H9 (cell line): ENCODE measurements around the gene CYS1. TPM values are rescaled to one million over a fixed set of nuclear protein-coding genes. Genes with fewer than 3 reads are reported as not detected.

ENCODE experiments used
- DNase-seq: peaks from one replicate; pipeline ENCODE4 v3.0.0-alpha.2; 2017
- H2AFZ ChIP-seq: one replicate; pipeline ENCODE4 v1.6.1; 2013; ENCODE audit warnings: mild to moderate bottlenecking, low read length, control low read depth, moderate library complexity
- H2AK5ac ChIP-seq: 2 replicates; pipeline ENCODE4 v1.6.1; 2013; ENCODE audit warnings: low read length, control low read depth, mixed read lengths; ENCODE audit not compliant: insufficient read length
- H2BK120ac ChIP-seq: one replicate; pipeline ENCODE4 v1.6.1; 2013; ENCODE audit warnings: low read depth, mild to moderate bottlenecking, low read length, control low read depth, inconsistent platforms; ENCODE audit not compliant: poor library complexity, severe bottlenecking
- H2BK12ac ChIP-seq: 2 replicates; pipeline ENCODE4 v1.6.1; 2013; ENCODE audit warnings: low read length, control low read depth, mixed read lengths, low read depth; ENCODE audit not compliant: insufficient read length
- H2BK15ac ChIP-seq: 2 replicates; pipeline ENCODE4 v1.6.1; 2013; ENCODE audit warnings: low read depth, low read length, control low read depth
- H2BK20ac ChIP-seq: one replicate; pipeline ENCODE4 v1.6.1; 2013; ENCODE audit warnings: low read depth, mild to moderate bottlenecking, low read length, control low read depth, inconsistent platforms; ENCODE audit not compliant: poor library complexity, severe bottlenecking
- H2BK5ac ChIP-seq: 2 replicates; pipeline ENCODE4 v1.6.1; 2013; ENCODE audit warnings: low read length, control low read depth, mixed read lengths; ENCODE audit not compliant: insufficient read length
- H3K14ac ChIP-seq: 2 replicates; pipeline ENCODE4 v1.6.1; 2013; ENCODE audit warnings: low read length, control low read depth; ENCODE audit not compliant: insufficient read depth
- H3K18ac ChIP-seq: 2 replicates; pipeline ENCODE4 v1.6.1; 2013; ENCODE audit warnings: low read depth, mild to moderate bottlenecking, mixed read lengths, low read length, control low read depth; ENCODE audit not compliant: insufficient read length
- H3K23ac ChIP-seq: 2 replicates; pipeline ENCODE4 v1.6.1; 2013; ENCODE audit warnings: low read length, control low read depth, mixed read lengths, low read depth; ENCODE audit not compliant: insufficient read length
- H3K23me2 ChIP-seq: 2 replicates; pipeline ENCODE4 v1.6.1; 2013; ENCODE audit warnings: low read depth, mild to moderate bottlenecking, mixed read lengths, low read length, control low read depth; ENCODE audit not compliant: insufficient read length, poor library complexity, severe bottlenecking
- H3K27ac ChIP-seq: 2 replicates; pipeline ENCODE4 v1.5.1; 2013; ENCODE audit warnings: low read length, control low read depth, mixed read lengths, low read depth; ENCODE audit not compliant: insufficient read length
- H3K27me3 ChIP-seq: 2 replicates; pipeline ENCODE4 v1.6.1; 2013; ENCODE audit warnings: low read length, control low read depth, inconsistent platforms; ENCODE audit not compliant: insufficient read depth
- H3K4ac ChIP-seq: 2 replicates; pipeline ENCODE4 v1.6.1; 2013; ENCODE audit warnings: low read depth, mild to moderate bottlenecking, control low read depth, inconsistent platforms, low read length, moderate library complexity
- H3K4me1 ChIP-seq: 2 replicates; pipeline ENCODE4 v1.6.1; 2013; ENCODE audit warnings: low read length, control low read depth, inconsistent platforms; ENCODE audit not compliant: insufficient read depth
- H3K4me2 ChIP-seq: 2 replicates; pipeline ENCODE4 v1.6.1; 2013; ENCODE audit warnings: low read length, control low read depth, mixed read lengths; ENCODE audit not compliant: insufficient read length, insufficient read depth
- H3K56ac ChIP-seq: 2 replicates; pipeline ENCODE4 v1.6.1; 2013; ENCODE audit warnings: low read depth, mild to moderate bottlenecking, mixed read lengths, low read length, control low read depth; ENCODE audit not compliant: insufficient read length
- H3K79me1 ChIP-seq: 2 replicates; pipeline ENCODE4 v1.6.1; 2013; ENCODE audit warnings: low read depth, mild to moderate bottlenecking, moderate library complexity, low read length, control low read depth, inconsistent platforms; ENCODE audit not compliant: insufficient read depth, poor library complexity, severe bottlenecking
- H3K79me2 ChIP-seq: 2 replicates; pipeline ENCODE4 v1.6.1; 2013; ENCODE audit warnings: low read length, control low read depth, inconsistent platforms; ENCODE audit not compliant: insufficient read depth
- H3K9ac ChIP-seq: 2 replicates; pipeline ENCODE4 v1.6.1; 2013; ENCODE audit warnings: low read length, control low read depth, mixed read lengths; ENCODE audit not compliant: insufficient read length; ENCODE audit errors: extremely low read depth
- H3K9me3 ChIP-seq: one replicate; pipeline ENCODE4 v1.6.1; 2013; ENCODE audit warnings: low read depth, low read length, inconsistent platforms; ENCODE audit not compliant: control insufficient read depth
- H3T11ph ChIP-seq: one replicate; pipeline ENCODE4 v1.6.1; 2013; ENCODE audit warnings: mild to moderate bottlenecking, low read length, control low read depth, inconsistent platforms
- H4K20me1 ChIP-seq: one replicate; pipeline ENCODE4 v1.6.1; 2013; ENCODE audit not compliant: control insufficient read depth, insufficient read length, insufficient read depth
- H4K5ac ChIP-seq: 2 replicates; pipeline ENCODE4 v1.6.1; 2013; ENCODE audit warnings: low read depth, mild to moderate bottlenecking, mixed read lengths, low read length, control low read depth; ENCODE audit not compliant: insufficient read length
- H4K8ac ChIP-seq: replicated peaks from 2 replicates; pipeline ENCODE4 v1.6.1; 2013; ENCODE audit warnings: low read length, control low read depth, mixed read lengths, low read depth; ENCODE audit not compliant: insufficient read length
- H4K91ac ChIP-seq: 2 replicates; pipeline ENCODE4 v1.6.1; 2013; ENCODE audit warnings: low read depth, mild to moderate bottlenecking, moderate library complexity, mixed read lengths, low read length, control low read depth; ENCODE audit not compliant: insufficient read length
- H3K27ac Mint-ChIP-seq, 3 experiments: 2 replicates in 2 of 3; 3 replicates in 1 of 3; pipeline ENCODE4 v1.8.0; 2020 to 2021; ENCODE audit warnings: mixed read lengths in 3 of 3, mild to moderate bottlenecking in 1 of 3, moderate library complexity in 1 of 3
- H3K27me3 Mint-ChIP-seq: 2 replicates; pipeline ENCODE4 v1.8.0; 2021; ENCODE audit warnings: low read depth, mild to moderate bottlenecking, moderate library complexity, mixed read lengths
- H3K36me3 Mint-ChIP-seq, 3 experiments: 2 replicates in 2 of 3; 3 replicates in 1 of 3; pipeline ENCODE4 v1.8.0; 2020 to 2021; ENCODE audit warnings: low read depth in 3 of 3, mixed read lengths in 3 of 3; ENCODE audit not compliant: insufficient read depth in 1 of 3
- H3K4me1 Mint-ChIP-seq, 2 experiments: 2 replicates each; pipeline ENCODE4 v1.8.0; 2020; ENCODE audit warnings: mixed read lengths in 2 of 2
- H3K4me3 Mint-ChIP-seq, 2 experiments: 2 replicates in 1 of 2; 3 replicates in 1 of 2; pipeline ENCODE4 v1.8.0; 2020 to 2021; ENCODE audit warnings: mild to moderate bottlenecking in 2 of 2, mixed read lengths in 2 of 2, moderate library complexity in 1 of 2
- H3K9me3 Mint-ChIP-seq, 2 experiments: 2 replicates in 1 of 2; 3 replicates in 1 of 2; pipeline ENCODE4 v1.8.0; 2020; ENCODE audit warnings: mild to moderate bottlenecking in 2 of 2, mixed read lengths in 2 of 2, moderate library complexity in 1 of 2
- CTCF ChIP-seq: fragments of 200-600 bp; sonication (generic); conservative IDR thresholded peaks from 3 replicates; pipeline ENCODE4 v1.8.0; 2021; ENCODE audit warnings: antibody characterized with exemption, mild to moderate bottlenecking
- WGBS: extraction: QIAGEN DNeasy Blood & Tissue Kit; methylation state at CpG from one replicate; pipeline ENCODE4 v1.1.7; 2013; ENCODE audit warnings: missing lambda C conversion rate, low lambda C conversion rate, mixed read lengths; ENCODE audit not compliant: insufficient read length; ENCODE audit errors: extremely low coverage; 5-methylcytosine and 5-hydroxymethylcytosine counted together
- total RNA-seq: library from RNA; stranded (reverse); gene quantifications from 2 replicates; pipeline ENCODE4 v1.2.1, GENCODE V29; 2021

The CYS1 gene
- total RNA-seq, 1 experiment from 2014 or later, result 0.35 TPM

GRCh38 chr2:10097352-10098148, 17.3 kb upstream of the CYS1 start:
- no peak overlapping the region for H3T11ph ChIP-seq
- WGBS, result no CpG with 5 or more reads among the region's 16 CpGs
- no peak overlapping the region for H3K4ac ChIP-seq
- Mint-ChIP-seq H3K4me1 (peaks cover 18 to 27% of the 10 kb centered on the region in 2 experiments), H3K27me3 (peaks cover 9% of the 10 kb centered on the region), H3K27ac (peak overlapping the region in 1 of 3 experiments; percentile 45; a peak in 1 of 7 replicates), H3K36me3 (peaks cover 0 to 2% (median 0%) of the 10 kb centered on the region in 3 experiments; a peak in 1 of 7 replicates), H3K4me3 (no peak overlapping the region), H3K9me3 (no peaks in the 10 kb centered on the region; a peak in 2 of 5 replicates)
- H3K79me1 ChIP-seq, result no peaks in the 10 kb centered on the region
- no peak overlapping the region for H2AFZ ChIP-seq
- no peak overlapping the region for H3K9ac ChIP-seq
- H4K20me1 ChIP-seq, result no peaks in the 10 kb centered on the region
- H3K14ac ChIP-seq, result no peak overlapping the region
- H3K9me3 ChIP-seq, result no peaks in the 10 kb centered on the region
- H3K27ac ChIP-seq, result no peak overlapping the region
- no peak overlapping the region for H4K91ac ChIP-seq
- no peak overlapping the region for H2BK120ac ChIP-seq
- no peak overlapping the region for H3K18ac ChIP-seq
- H2BK12ac ChIP-seq, result no peak overlapping the region
- TF ChIP-seq CTCF, result peak; percentile 93
- no peaks in the 10 kb centered on the region for H3K23me2 ChIP-seq
- H4K5ac ChIP-seq, result no peak overlapping the region
- H2BK15ac ChIP-seq, result no peak overlapping the region
- no peak overlapping the region for H3K56ac ChIP-seq
- H4K8ac ChIP-seq, result no peak overlapping the region
- peak; percentile 85 for DNase-seq
- H3K4me1 ChIP-seq, result no peaks in the 10 kb centered on the region
- no peak overlapping the region for H3K23ac ChIP-seq
- H3K79me2 ChIP-seq, result no peaks in the 10 kb centered on the region
- no peak overlapping the region for H2AK5ac ChIP-seq
- H3K27me3 ChIP-seq, result no peaks in the 10 kb centered on the region
- H2BK20ac ChIP-seq, result no peak overlapping the region
- no peak overlapping the region for H2BK5ac ChIP-seq
- no peak overlapping the region for H3K4me2 ChIP-seq
